Measurements from ENCODE around the gene TADA2A.

DNA sequence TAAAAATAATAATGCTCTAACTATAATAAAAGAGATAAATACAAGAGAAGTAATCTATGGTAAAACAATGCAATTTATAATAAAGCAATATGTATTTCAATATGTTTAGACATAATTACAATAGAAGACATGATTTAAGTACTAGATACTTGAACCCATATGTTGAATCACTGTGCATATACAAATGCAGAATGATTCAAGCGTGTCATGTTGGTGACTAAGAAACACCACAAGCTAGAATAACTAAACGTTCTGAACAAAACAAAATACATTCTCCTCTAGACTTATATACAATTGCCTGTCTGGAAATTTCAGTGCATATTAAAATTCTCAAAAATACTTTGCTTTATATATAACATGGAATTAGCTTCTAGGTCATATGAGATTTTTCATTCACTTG lies 11.2 kb downstream of the TADA2A start:
- TF ChIP-seq POLR2A (IDR thresholded peaks at IDR 0.05) = no peak
- TF ChIP-seq, protein P1, sequence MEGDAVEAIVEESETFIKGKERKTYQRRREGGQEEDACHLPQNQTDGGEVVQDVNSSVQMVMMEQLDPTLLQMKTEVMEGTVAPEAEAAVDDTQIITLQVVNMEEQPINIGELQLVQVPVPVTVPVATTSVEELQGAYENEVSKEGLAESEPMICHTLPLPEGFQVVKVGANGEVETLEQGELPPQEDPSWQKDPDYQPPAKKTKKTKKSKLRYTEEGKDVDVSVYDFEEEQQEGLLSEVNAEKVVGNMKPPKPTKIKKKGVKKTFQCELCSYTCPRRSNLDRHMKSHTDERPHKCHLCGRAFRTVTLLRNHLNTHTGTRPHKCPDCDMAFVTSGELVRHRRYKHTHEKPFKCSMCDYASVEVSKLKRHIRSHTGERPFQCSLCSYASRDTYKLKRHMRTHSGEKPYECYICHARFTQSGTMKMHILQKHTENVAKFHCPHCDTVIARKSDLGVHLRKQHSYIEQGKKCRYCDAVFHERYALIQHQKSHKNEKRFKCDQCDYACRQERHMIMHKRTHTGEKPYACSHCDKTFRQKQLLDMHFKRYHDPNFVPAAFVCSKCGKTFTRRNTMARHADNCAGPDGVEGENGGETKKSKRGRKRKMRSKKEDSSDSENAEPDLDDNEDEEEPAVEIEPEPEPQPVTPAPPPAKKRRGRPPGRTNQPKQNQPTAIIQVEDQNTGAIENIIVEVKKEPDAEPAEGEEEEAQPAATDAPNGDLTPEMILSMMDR (IDR thresholded peaks at IDR 0.05) = no peak
